Lung (tissue), 12 donors: ENCODE measurements around the gene COLGALT1. TPM values are rescaled to one million over a fixed set of nuclear protein-coding genes. Genes with fewer than 3 reads are reported as not detected.

ENCODE experiments used
- ATAC-seq: fragments of 200-7000 bp; cut with Tn5 transposase; one replicate; pipeline ENCODE4 v1.9.1; 2020; ENCODE audit warnings: moderate number of reproducible peaks; ENCODE audit not compliant: insufficient read depth, low FRiP score
- DNase-seq, 3 donors: peaks; one replicate each; pipeline ENCODE4 v3.0.0-alpha.2; 2013 to 2017
- H3K27ac ChIP-seq, 2 donors: one replicate each; pipeline ENCODE4 v1.5.1; 2013; ENCODE audit warnings: mild to moderate bottlenecking in 2 of 2, moderate library complexity in 2 of 2, control low read depth in 1 of 2, inconsistent platforms in 1 of 2, low read depth in 1 of 2, low read length in 1 of 2
- H3K27me3 ChIP-seq, 3 donors: one replicate each; pipeline ENCODE4 v1.5.1; 2013; ENCODE audit warnings: low read length in 2 of 3; ENCODE audit not compliant: control insufficient read depth in 3 of 3, insufficient read depth in 3 of 3
- H3K36me3 ChIP-seq, 4 donors: one replicate each; pipeline ENCODE4 v1.5.1; 2013; ENCODE audit warnings: low read length in 4 of 4, mild to moderate bottlenecking in 1 of 4, moderate library complexity in 1 of 4; ENCODE audit not compliant: control insufficient read depth in 4 of 4, insufficient read depth in 4 of 4
- H3K4me1 ChIP-seq, 5 donors: one replicate each; pipeline ENCODE4 v1.5.1; 2013; ENCODE audit warnings: low read length in 5 of 5, mild to moderate bottlenecking in 2 of 5, moderate library complexity in 1 of 5; ENCODE audit not compliant: control insufficient read depth in 5 of 5, insufficient read depth in 5 of 5
- H3K4me3 ChIP-seq: one replicate; pipeline ENCODE4 v1.5.1; 2013; ENCODE audit warnings: mild to moderate bottlenecking, control low read depth, moderate library complexity
- H3K9ac ChIP-seq, 2 donors: one replicate each; pipeline ENCODE4 v1.5.1; 2013; ENCODE audit warnings: low read length in 2 of 2, control low read depth in 1 of 2; ENCODE audit not compliant: insufficient read depth in 1 of 2
- H3K9me3 ChIP-seq, 4 donors: one replicate each; pipeline ENCODE4 v1.5.1; 2013; ENCODE audit warnings: low read length in 3 of 4, mild to moderate bottlenecking in 1 of 4, moderate library complexity in 1 of 4; ENCODE audit not compliant: control insufficient read depth in 4 of 4, insufficient read depth in 3 of 4
- CTCF ChIP-seq: IDR thresholded peaks from 2 replicates; pipeline ENCODE4 v1.5.1; 2012; ENCODE audit warnings: mild to moderate bottlenecking; ENCODE audit errors: control extremely low read depth, extremely low read depth
- WGBS, 2 donors: extraction: QIAGEN DNeasy Blood & Tissue Kit; methylation state at CpG; one replicate each; pipeline ENCODE4 v1.1.7; 2013; 5-methylcytosine and 5-hydroxymethylcytosine counted together
- polyA plus RNA-seq, 2 donors: library from polyadenylated mRNA; stranded (reverse); fragments of 200-250 nt; gene quantifications; one replicate each; pipeline ENCODE4 v1.2.1, GENCODE V29; 2013
- total RNA-seq, 2 donors: library from RNA; depleted of rRNA in 1 of 2; stranded (reverse); fragments of >200 nt in 1 of 2; gene quantifications; one replicate each; pipeline ENCODE4 v1.2.1, GENCODE V29; 2014 to 2021
- donor health status: control.
- donor health status: control.
- donor health status: Bipolar disorder and iron deficiency.
- donor health status: healthy.
- donor health status: DM: yes; HTN: yes; CAD: no.

The COLGALT1 gene
- total and polyA plus RNA-seq, 4 donors, result 39.9 to 129 (median 85.1) TPM

- no peak overlapping the region for H3K27ac ChIP-seq
- no peaks in the 10 kb centered on the region for H3K9me3 ChIP-seq
- WGBS, 2 donors, result 91 to 93% methylated on average over 28 of the region's 28 CpGs
- DNase-seq, result no peak
- H3K4me3 ChIP-seq, result no peak overlapping the region
- H3K9ac ChIP-seq, result no peak overlapping the region
- peaks cover 0 to 3% (median 0%) of the 10 kb centered on the region in 5 donors for H3K4me1 ChIP-seq
- no peak for TF ChIP-seq CTCF
- H3K36me3 ChIP-seq, result peaks cover 6 to 61% (median 31%) of the 10 kb centered on the region in 4 donors
- no peaks in the 10 kb centered on the region for H3K27me3 ChIP-seq
- ATAC-seq, result no peak
Observed at GRCh38 chr19:17580470-17581144, 25.2 kb downstream of the COLGALT1 start.

- DNase-seq, result no peak
- no peak overlapping the region for H3K9ac ChIP-seq
Observed at GRCh38 chr19:17581211-17581874, 25.9 kb downstream of the COLGALT1 start.

GRCh38 chr19:17582613-17583012 lies 27.2 kb downstream of the COLGALT1 start:
- TF ChIP-seq CTCF, result no peak
- Histone ChIP-seq H3K4me1 (peaks cover 0 to 3% (median 0%) of the 10 kb centered on the region in 5 donors), H3K27me3 (no peaks in the 10 kb centered on the region), H3K4me3 (no peak overlapping the region), H3K27ac (no peak overlapping the region), H3K9me3 (no peaks in the 10 kb centered on the region), H3K9ac (no peak overlapping the region), H3K36me3 (peaks cover 6 to 42% (median 24%) of the 10 kb centered on the region in 4 donors)
- ATAC-seq, result no peak
- no peak for DNase-seq
- 81 to 82% methylated on average over 8 of the region's 8 CpGs for WGBS, 2 donors

More at GRCh38 chr19:17581211-17581874, 25.9 kb downstream of the COLGALT1 start:
- H3K4me3 ChIP-seq, result no peak overlapping the region
- ATAC-seq, result no peak
- H3K27me3 ChIP-seq, result no peaks in the 10 kb centered on the region
- no peak for TF ChIP-seq CTCF
- peaks cover 0 to 3% (median 0%) of the 10 kb centered on the region in 5 donors for H3K4me1 ChIP-seq
- peaks cover 6 to 54% (median 26%) of the 10 kb centered on the region in 4 donors for H3K36me3 ChIP-seq
- no peak overlapping the region for H3K27ac ChIP-seq
- no peaks in the 10 kb centered on the region for H3K9me3 ChIP-seq
- WGBS, 2 donors, result 88 to 93% methylated on average over 19 of the region's 19 CpGs
